ENCODE results near the gene PROM2.
"Not testable (repeated sequence)": the region's sequence is repeated elsewhere in the genome, so short reads cannot be mapped to it uniquely, and the experiment has no call there.

PROM2 gene

GRCh38 chr2:95274291-95275150 lies at the start of gene PROM2:
TSS of gene PROM2 (plus strand) at chr2:95274449. CDS start at chr2:95274586, 137 bp downstream.
- no peak for DNase-seq

DNA sequence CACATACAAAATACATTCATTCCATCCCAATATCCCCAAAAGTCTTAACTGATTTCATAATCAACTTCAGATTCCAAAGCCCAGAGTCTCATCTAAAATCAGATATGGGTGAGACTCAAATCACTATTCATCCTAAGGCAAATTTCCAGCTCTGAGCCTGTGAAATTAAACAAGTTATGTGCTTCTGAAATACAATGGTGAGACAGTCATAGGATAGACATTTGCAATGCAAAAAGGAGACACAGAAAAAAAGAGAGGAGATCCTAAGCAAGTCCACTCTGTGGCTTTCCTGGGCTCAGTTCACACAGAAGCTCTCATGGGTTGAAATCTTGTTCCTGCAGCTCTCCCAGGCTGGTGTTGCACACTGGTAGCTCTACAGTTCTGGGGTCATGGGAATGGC lies 48.6 kb upstream of the PROM2 start:
- no peak for DNase-seq

DNA sequence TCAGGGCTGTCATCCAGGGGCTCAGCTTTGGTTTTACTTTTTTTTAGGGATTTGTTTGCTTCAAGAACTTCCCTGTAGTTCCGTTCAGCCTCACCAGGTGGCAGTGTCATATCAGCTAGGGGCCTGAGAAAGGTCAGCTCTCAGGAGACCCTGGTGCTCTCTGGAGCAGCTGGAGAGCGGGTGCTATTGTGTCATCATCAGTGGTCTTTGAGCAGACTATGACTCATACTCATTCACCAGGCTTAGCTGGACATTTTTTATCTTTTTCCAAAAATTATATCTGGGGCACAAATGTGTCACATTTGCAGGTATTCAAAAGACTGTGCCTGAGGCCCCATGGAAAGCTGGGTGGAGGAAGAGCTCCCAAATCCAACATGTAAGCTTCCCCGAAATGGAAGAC lies 42.5 kb upstream of the PROM2 start:
- DNase-seq = no peak

- DNase-seq = no peak
Observed at GRCh38 chr2:95232232-95232631, 42.0 kb upstream of the PROM2 start.

GRCh38 chr2:95234286-95234785 lies 39.9 kb upstream of the PROM2 start:
- DNase-seq = no peak

- DNase-seq = no peak
Observed at GRCh38 chr2:95234816-95235215, 39.4 kb upstream of the PROM2 start.

DNA sequence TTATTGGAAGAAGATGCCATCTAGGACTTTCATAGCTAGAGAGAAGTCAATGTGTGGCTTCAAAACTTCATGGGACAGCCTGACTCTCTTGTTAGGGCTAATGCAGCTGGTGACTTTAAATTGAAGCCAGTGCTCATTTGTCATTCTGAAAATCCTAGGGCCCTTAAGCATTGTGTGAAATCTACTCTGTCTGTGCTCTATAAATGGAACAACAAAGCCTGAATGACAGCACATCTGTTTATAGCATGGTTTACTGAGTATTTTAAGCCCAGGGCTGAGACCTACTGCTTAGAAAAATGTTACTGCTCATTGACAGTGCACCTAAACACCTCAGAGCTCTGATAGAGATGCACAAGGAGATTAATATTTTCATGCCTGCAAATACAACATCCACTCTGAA lies 36.1 kb upstream of the PROM2 start:
- DNase-seq = no peak

DNA sequence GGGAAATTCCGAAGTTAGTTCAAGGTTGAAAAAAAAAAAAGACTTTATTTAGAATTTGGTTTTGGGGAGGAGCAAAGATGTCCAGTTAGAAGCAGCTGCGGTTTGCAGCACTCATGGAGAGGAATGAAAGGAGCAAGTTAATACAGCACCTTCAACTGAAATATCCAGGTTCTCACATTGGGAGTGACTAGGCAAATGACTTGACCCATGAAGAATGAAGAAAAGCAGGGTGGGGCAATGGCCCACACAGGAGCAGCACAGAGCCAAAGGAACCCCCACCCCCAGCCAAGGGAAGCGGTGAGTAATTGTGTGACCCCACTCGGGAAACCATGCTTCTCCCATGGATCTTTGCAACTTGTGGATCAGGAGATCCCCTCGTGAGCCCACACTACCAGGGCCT lies 34.2 kb upstream of the PROM2 start:
- no peak for DNase-seq

GRCh38 chr2:95240556-95240955 lies 33.7 kb upstream of the PROM2 start:
- DNase-seq = no peak

GRCh38 chr2:95242084-95242483 lies 32.2 kb upstream of the PROM2 start:
- DNase-seq = not testable (repeated sequence)

DNA sequence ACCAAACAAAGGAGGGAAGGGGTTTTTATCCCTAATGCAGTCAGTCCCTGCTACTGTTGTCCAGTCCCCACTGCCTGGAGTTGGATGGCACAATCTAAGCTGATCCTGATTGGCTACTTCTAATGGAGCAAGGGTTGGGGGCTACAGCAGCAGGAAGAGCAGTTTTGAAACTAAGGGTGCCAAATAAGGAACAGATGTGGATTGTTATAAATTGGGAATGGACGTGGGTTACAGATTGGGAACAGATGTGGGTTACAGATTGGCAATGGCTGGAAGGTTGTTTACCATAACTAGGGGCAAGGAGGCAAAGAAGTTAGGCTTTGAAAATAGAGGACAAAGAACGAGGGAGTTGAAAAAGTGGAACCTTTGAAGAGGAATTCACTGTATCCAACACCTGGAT lies 16.0 kb upstream of the PROM2 start:
- DNase-seq = no peak

DNA sequence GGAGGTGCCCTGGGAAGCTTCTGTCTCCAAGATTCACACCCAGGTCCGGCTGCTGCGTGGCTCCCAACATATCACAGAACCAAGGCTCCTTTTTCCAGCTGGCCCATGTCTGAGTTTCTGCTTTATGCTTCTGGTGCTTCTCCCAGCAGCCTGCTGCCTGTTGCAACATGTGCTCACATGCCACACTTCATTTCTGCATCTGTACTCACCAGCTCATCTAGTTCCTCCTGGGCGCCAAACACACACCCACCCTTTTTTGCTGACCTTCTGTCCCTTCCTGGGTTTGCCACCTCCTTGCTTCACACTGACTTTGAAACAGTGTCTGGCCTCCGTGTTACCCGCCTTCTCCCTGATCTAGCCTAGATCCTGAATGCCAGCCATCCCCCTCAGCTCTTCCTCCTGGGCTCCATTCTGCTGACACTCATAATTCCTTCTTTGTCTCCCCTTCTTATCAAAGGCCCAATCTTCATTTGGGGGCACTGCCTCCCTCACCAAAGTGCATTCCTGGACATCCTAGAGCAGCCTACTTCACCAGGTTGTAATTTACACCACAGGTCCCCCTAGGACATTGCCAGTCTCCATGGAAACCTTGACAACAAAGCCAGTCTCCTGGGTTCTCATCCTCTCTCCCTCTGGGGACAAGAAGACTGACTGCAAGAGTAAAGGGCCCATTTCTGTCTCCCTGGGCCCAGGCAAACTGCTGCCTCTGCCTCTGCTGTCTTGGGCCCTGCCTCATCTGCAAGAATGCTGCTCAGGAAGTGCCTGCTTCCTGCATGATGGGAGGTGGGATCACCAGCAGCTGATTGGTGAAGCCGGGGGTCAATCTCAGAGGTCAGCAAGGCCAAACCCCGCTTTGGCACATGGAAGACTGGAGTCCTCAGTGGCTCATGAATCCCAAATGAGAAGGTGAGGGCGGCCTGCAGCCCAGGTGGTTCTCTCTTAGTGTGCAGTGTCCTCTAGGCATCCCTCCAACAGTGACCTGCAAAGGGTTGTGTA lies 13.9 kb upstream of the PROM2 start:
- DNase-seq = no peak

- no peak for DNase-seq
Observed at GRCh38 chr2:95261602-95262001, 12.6 kb upstream of the PROM2 start.

- no peak for DNase-seq
Observed at GRCh38 chr2:95262896-95263542, 11.2 kb upstream of the PROM2 start.

- DNase-seq = no peak
Observed at GRCh38 chr2:95264624-95265023, 9.6 kb upstream of the PROM2 start.

DNA sequence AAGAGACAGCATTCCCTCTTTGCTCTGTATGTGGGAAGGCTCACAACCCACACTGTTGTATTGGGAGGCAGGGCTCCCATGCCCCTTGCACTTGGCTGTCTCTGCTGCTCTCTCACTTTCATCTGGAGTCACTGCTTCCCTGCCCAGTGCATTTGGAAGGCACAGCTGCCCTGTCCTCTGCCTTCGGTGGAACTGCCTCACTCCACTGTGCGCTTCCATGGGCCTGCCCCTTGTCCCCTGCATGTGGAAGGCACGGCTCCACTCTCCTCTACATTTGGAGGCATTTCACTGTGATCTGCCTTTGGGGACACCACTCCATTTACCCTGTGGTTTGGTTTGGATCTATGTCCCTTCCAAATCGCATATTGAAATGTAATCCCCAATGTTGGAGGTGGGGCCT lies 9.1 kb upstream of the PROM2 start:
- DNase-seq = no peak

DNA sequence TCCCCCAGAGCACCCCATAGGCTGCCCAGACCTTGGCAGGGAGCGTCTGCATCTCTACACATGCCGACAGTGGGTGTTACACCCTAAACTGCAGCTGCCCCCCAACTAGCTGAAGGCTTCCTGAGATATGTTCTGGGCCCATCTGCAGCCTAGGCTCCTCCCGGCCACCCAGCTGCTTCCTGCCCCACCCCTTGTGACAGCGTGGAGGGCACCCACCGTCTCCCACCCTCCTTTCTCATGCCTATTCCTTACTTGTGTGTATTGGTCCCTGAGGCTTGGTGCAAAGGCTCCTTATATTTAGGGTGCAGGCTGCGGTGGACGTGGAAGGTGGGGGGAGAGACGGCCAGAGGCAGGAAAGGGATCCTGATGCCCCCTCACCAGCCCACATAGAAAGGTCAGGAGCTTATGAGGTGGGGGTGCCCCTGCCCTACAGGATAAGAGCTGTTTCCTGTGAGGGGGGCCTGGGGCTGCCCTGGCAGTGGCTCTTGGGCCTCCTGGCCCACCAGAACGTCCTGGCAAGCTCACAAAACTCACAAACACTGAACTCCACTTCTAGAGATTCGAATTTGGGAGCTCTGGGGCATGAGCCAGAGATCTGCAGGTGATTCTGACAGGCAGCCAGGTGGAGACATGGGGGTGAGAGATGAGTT lies 7.3 kb upstream of the PROM2 start:
- DNase-seq = no peak

GRCh38 chr2:95267458-95268210 lies 6.6 kb upstream of the PROM2 start:
- no peak for DNase-seq

DNA sequence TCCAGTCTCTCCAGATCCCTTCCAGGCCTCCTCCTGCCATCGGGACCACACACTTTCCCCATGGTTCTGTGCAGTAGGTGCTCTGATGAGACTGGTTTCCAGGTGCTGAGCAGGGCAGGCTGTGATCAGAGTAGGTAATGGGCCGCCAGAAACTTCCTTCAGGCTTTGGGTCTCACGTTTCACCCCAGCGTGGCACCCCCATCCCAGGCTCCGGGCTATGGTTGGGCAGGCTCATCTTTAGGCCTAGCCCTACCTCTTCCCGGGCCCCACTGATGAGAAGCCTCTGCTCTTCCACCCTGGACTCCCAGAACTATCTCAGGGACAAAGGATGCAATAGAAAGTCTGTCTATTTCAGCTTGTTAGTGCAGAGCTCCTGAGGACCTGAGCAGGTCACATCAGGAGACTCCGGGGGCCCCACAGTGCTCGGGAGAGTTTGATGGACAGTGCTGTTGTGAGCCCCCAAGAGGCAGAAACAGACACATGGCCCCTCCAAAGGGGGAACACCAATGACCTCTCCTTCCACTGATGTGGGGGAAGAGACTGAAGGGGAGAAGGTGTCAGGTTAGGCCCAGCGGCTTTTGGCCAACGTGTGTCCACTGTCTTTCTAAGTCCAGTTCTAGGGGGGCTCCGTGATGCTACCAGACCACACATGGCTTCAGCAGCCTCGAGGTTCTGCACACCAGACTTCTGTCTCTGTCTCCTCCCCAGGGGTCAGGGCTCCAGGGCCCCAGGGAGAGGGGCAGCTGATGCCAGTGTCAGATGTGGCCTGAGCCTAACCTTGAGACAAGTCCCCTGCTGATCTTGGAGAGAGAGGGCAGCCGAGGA lies 5.8 kb upstream of the PROM2 start:
- DNase-seq = no peak

GRCh38 chr2:95269036-95269680 lies 5.1 kb upstream of the PROM2 start:
- DNase-seq = no peak
